HG03575 (cell line): ENCODE measurements around the gene TLE6.
"Not testable (repeated sequence)": the region's sequence is repeated elsewhere in the genome, so short reads cannot be mapped to it uniquely, and the experiment has no call there.

Experiments
- ATAC-seq: cut with Tn5 transposase; IDR thresholded peaks from one replicate; pipeline ENCODE4 v1.9.1; 2021; ENCODE audit not compliant: unreplicated experiment, insufficient number of reproducible peaks, low FRiP score; ENCODE audit errors: extremely low read depth

TLE6 gene

DNA sequence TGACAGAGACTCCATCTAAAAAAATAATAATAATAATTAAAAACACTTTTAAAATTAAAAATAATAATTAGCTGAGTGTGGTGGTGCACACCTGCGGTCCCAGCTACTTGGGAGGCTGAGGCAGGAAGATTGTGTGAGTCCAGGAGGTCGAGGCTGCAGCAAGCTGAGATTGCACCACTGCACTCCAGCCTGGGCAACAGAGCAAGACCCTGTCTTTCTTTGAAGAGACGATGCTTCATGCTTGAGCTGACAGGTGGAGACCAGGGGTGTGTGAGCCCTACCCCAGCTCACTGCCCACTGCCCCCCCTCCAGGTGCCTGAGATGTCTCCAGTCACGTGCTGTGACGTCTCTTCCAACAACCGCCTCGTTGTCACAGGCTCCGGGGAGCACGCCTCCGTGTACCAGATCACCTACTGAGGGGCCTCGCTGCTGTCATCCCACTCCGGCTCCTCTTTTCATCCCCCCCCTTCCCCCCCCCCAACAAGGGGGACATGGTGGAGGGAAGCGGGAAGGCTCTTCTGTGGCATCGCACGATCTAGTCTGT, 17.3 kb downstream of the TLE6 start:
- no peak for ATAC-seq

- no peak for ATAC-seq
Observed at GRCh38 chr19:2997720-2998119, 20.4 kb downstream of the TLE6 start.

- ATAC-seq = no peak
Observed at GRCh38 chr19:2998642-2999041, 21.3 kb downstream of the TLE6 start.

DNA sequence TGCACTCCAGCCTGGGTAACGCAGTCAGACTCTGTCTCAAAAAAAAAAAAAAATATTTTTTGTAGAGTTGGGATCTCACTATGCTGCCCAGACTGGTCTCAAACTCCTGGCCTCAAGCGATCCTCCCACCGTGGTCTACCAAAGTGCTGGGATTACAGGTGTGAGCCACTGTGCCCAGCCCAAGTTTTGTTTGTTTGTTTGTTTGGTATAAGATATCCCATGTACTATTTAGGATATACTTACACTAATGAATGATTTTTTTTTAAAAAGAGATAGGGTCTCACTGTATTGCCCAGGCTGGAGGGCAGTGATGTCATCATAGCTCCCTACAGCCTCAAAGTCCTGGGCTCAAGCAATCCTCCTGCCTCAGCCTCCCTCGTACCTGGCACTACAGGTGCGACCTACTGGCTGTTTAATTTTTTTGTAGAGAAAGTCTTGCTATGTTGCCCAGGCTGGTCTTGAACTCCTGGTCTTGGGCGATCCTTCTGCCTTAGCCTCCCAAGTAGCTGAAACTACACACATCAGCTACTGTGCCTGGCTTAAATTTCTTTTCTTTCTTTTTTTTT, 24.0 kb downstream of the TLE6 start:
- no peak for ATAC-seq

- ATAC-seq = no peak
Observed at GRCh38 chr19:3003046-3003445, 25.7 kb downstream of the TLE6 start.

- no peak for ATAC-seq
Observed at GRCh38 chr19:3004522-3004921, 27.2 kb downstream of the TLE6 start.

- ATAC-seq = no peak
Observed at GRCh38 chr19:3005345-3005744, 28.0 kb downstream of the TLE6 start.

GRCh38 chr19:3006075-3006767, 28.9 kb downstream of the TLE6 start:
- ATAC-seq = no peak

- no peak for ATAC-seq
Observed at GRCh38 chr19:3007975-3008374, 30.6 kb downstream of the TLE6 start.

DNA sequence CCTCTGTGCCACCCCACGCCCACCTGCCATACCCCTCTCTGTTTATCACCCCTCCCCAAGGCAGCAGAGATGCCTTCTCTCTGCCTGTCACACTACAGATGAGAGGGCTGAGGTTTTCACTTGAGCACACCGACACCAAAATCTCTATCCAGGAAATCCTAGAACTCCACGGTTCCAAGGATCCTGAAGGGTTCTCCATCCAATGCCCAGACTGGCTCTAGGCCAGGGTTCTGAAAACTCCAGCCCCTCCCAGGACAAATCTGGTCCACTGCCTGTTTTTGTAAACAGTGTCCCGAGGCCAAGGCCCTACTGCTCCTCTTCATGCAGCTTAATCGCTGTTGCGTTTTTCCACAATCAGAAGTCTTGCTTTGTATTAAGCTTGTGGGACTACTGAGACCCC, 31.6 kb downstream of the TLE6 start:
- no peak for ATAC-seq

- no peak for ATAC-seq
Observed at GRCh38 chr19:3010871-3011270, 33.5 kb downstream of the TLE6 start.

- ATAC-seq = not testable (repeated sequence)
Observed at GRCh38 chr19:3012059-3012458, 34.7 kb downstream of the TLE6 start.

DNA sequence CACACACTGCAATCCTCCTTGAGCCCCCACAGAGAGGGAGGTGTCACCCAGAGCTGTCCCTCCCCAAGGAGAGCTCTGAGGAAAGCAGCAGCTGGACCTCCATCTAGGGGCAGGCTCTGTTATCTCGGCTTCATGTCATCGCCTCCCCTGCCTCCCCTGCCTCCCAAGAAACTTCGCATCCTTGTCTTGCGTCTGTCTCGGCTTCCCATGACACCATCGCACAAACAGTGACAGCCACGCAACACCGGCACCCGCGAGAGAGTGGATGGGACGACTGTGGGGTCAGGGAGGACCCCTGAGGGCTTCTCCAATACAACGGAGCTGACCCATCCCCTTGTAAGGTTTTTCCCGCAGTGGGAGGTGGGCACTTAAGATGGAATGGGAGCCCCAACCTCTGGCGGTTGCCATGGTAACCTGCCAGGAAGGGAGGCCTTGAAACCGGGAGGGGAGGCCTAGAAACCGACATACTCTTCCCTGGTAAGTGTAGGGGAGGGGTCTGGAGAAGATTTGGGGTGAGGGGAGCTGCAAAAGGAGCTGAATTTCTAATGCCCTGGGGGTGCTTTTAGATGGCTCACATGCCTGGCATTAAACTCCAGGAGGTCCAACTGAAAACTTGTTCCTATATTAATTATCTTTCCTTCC, 35.4 kb downstream of the TLE6 start:
- ATAC-seq = no peak

- ATAC-seq = no peak
Observed at GRCh38 chr19:3013263-3013725, 35.9 kb downstream of the TLE6 start.

DNA sequence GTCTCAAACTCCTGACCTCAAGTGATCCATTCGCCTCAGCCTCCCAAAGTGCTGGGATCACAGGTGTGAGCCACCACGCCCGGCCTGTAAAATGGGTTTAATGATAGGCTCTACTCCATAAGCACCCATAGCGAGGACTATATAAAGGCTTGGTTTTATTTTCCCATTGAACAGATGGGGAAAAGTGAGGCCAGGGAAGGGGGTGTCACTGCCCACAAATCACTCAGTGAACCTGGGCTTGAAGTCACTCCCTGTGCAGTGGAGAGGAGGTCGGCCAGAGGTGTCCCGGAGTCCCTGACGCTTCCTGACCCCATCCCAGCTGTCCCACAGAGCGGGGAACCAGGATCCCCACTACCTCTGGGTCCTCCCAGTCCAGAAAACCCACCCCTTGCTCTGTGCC, 36.8 kb downstream of the TLE6 start:
- ATAC-seq = no peak

DNA sequence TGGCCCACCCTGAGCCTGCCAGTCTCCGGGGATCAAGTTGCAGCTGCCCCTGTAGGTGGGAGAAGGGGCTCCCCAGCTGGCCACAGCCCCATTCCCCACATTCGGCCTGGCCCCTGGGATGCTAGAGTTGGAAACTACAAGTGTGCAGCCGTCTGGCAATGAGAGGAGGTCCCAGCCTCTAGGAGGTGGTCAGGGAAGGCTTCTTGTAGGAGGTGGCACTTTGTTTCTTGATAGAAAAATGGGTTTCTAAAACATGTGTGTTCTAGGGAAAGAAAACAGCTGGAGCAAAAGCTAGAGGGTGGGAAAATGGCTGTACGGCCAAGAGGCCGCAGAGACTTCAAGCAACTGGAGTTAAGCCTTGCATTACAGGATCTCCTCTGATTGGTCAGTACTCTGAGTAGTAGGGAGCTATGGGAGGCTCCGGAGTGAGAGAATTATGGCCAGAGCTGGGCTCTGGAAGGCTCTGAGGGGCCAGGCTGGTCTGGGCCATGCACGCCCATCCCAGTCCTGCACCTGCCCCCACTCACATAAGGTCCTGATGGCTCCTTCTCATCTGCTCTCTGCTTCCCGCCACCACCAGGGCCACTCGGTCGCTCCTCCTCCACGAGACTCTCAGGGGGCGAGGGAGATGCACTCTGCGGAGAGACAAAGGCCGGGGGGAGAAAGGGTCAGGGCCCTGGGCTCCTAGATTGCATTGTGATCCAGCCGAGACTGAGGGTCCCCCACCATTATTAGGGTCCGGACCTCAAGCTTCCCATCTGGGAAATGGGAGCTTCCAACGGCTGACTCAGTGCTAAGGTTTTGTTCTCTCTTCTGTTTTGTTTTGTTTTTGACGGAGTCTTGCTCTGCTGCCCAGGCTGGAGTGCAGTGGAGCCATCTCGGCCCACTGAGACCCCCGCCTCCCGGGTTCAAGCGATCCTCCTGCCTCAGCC, 38.0 kb downstream of the TLE6 start:
- ATAC-seq = no peak

DNA sequence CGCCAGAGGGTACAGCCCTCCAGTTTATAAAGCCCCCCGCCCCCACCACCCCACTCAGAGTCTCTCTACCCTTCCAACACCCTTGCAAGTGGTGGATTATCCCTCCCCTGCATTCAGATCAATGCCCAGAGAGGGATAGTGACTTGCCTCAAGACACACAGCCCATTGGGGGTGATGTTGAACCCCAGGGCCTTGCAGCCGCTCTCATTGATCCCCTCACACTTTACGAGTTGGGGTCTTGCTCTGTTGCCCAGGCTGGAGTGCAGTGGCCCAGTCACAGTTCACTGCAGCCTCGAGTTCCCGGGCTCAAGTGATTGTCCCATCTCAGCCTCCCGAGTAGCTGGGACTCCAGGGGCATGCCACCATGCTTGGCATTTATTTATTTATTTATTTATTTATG, 40.6 kb downstream of the TLE6 start:
- no peak for ATAC-seq

GRCh38 chr19:3019211-3019854, 42.0 kb downstream of the TLE6 start:
- no peak for ATAC-seq
